Colonic mucosa (tissue), 4 donors: ENCODE measurements around the gene C1QTNF4. TPM values are rescaled to one million over a fixed set of nuclear protein-coding genes. Genes with fewer than 3 reads are reported as not detected.

Source experiments
- DNase-seq: peaks from one replicate; pipeline ENCODE4 v3.0.0-alpha.2; 2020
- H3K27ac ChIP-seq: fragments of 200-600 bp; one replicate; pipeline ENCODE4 v1.8.0; 2021
- H3K27me3 ChIP-seq: fragments of 200-600 bp; one replicate; pipeline ENCODE4 v1.8.0; 2021
- H3K36me3 ChIP-seq: fragments of 200-600 bp; one replicate; pipeline ENCODE4 v1.8.0; 2021
- H3K4me1 ChIP-seq: fragments of 200-600 bp; one replicate; pipeline ENCODE4 v1.8.0; 2021; ENCODE audit warnings: mild to moderate bottlenecking
- H3K4me3 ChIP-seq: fragments of 200-600 bp; one replicate; pipeline ENCODE4 v1.8.0; 2021
- H3K9ac ChIP-seq, 2 donors: one replicate each; pipeline ENCODE4 v1.7.0; 2013; ENCODE audit warnings: control low read depth in 2 of 2, low read depth in 2 of 2, low read length in 2 of 2
- H3K9me3 ChIP-seq: fragments of 200-600 bp; one replicate; pipeline ENCODE4 v1.8.0; 2021
- intact Hi-C: fragments of 100-400 bp; cut with DNase I; formaldehyde crosslinking; loops from one replicate; pipeline ENCODE4 v1.14.1; 2022
- total RNA-seq, 2 donors: library from RNA; stranded (reverse); fragmentation: NEBNext Ultra II Directional in 1 of 2; extraction: Animal tissue kit (Norgen Biotek cat#: 25700) in 1 of 2; gene quantifications; one replicate each; pipeline ENCODE4 v1.2.1, GENCODE V29; 2021
- TF ChIP-seq, protein P1 (sequence below): fragments of 200-600 bp; IDR thresholded peaks from one replicate; pipeline ENCODE4 v1.8.0; 2022; ENCODE audit warnings: antibody characterized with exemption, mild to moderate bottlenecking
- donor health status: healthy.
- donor health status: DM: no; HTN: no; CAD: no.
- donor health status: DM: no; HTN: no; CAD: no.

Gene C1QTNF4
- total RNA-seq, 2 donors from 2014 or later = 0.35 to 0.85 TPM

GRCh38 chr11:47578524-47579494, 15.4 kb downstream of the C1QTNF4 start, which contains the start of the genes KBTBD4 and NDUFS3:
Gene KBTBD4 (minus strand): TSS chr11:47578970. CDS start chr11:47578951, 19 bp downstream.
Gene NDUFS3 (plus strand): TSS chr11:47579074. CDS start chr11:47579092, 18 bp downstream.
- peaks cover 11% of the 10 kb centered on the region for H3K4me1 ChIP-seq
- DNase-seq = peak; percentile 94
- H3K4me3 ChIP-seq = peak within 1 kb of the TSS; percentile 93
- no peaks in the 10 kb centered on the region for H3K27me3 ChIP-seq
- peak within 1 kb of the TSS; percentile 77 for H3K27ac ChIP-seq
- TF ChIP-seq, protein P1, sequence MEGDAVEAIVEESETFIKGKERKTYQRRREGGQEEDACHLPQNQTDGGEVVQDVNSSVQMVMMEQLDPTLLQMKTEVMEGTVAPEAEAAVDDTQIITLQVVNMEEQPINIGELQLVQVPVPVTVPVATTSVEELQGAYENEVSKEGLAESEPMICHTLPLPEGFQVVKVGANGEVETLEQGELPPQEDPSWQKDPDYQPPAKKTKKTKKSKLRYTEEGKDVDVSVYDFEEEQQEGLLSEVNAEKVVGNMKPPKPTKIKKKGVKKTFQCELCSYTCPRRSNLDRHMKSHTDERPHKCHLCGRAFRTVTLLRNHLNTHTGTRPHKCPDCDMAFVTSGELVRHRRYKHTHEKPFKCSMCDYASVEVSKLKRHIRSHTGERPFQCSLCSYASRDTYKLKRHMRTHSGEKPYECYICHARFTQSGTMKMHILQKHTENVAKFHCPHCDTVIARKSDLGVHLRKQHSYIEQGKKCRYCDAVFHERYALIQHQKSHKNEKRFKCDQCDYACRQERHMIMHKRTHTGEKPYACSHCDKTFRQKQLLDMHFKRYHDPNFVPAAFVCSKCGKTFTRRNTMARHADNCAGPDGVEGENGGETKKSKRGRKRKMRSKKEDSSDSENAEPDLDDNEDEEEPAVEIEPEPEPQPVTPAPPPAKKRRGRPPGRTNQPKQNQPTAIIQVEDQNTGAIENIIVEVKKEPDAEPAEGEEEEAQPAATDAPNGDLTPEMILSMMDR = no peak
- H3K36me3 ChIP-seq = peaks cover 13% of the 10 kb centered on the region
- no peaks in the 10 kb centered on the region for H3K9me3 ChIP-seq
- intact Hi-C loops = no loop called here
- H3K9ac ChIP-seq = peak within 1 kb of the TSS; percentile 96 to 98

DNA sequence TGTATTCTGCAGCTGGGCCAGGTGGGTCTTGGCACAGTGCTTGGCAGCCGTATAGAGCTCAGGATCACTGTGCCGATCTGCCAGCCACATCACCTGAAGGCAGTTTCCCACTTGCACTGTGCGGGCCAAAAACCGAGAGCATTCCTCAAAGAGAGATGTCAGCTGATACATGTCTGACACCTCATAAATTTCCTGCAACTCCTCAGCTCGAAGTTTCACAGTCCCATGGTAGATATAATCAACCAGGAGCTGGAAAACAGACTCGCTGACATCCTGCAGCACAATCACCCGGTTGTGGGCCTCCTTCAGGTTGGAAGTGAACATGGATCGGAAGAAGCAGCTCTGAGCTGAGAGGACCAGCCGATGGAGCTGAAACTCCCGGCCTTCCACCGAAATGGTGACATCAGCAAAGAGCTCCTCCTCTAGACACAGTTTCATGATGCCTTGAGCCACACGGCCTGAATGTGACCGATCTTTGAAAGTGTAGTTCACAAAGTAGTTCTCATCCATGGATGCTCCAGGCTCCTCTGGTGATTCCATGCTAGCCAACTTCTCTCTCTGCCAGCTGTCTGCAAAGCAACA, 16.7 kb downstream of the C1QTNF4 start:
- no peak overlapping the region for H3K27ac ChIP-seq
- no peak overlapping the region for H3K4me3 ChIP-seq
- peaks cover 11% of the 10 kb centered on the region for H3K4me1 ChIP-seq
- TF ChIP-seq, protein P1 = no peak
- peak overlapping the region in 1 of 2 donors; percentile 98 for H3K9ac ChIP-seq
- no peak for DNase-seq
- intact Hi-C loops = no loop called here
- no peaks in the 10 kb centered on the region for H3K9me3 ChIP-seq
- peaks cover 20% of the 10 kb centered on the region for H3K36me3 ChIP-seq
- no peaks in the 10 kb centered on the region for H3K27me3 ChIP-seq

DNA sequence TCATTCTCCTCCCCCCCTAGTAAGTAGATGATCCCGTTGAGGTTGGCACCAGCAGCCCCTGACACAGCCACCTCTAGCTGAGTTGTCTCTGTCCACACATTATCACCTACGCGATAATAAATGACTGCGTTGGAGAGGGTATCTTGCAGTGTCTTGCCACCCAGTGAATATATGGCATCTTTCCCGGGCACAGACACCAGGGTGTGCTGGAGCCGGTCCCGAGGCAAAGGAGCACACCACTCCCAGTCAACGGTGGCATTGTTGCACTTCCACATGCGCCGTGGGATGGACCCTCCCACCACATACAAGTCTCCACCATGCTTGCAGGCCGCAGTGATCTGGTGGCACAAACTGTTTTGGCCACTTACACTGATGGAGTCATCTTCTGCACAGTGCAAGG, 20.9 kb downstream of the C1QTNF4 start:
- DNase-seq = no peak
- TF ChIP-seq, protein P1 = no peak
- intact Hi-C loops = no loop called here
- peaks cover 9% of the 10 kb centered on the region for H3K36me3 ChIP-seq
- peaks cover 10% of the 10 kb centered on the region for H3K4me1 ChIP-seq
- H3K9ac ChIP-seq = no peak overlapping the region
- H3K27ac ChIP-seq = no peak overlapping the region
- no peaks in the 10 kb centered on the region for H3K27me3 ChIP-seq
- no peaks in the 10 kb centered on the region for H3K9me3 ChIP-seq
- H3K4me3 ChIP-seq = no peak overlapping the region

GRCh38 chr11:47572715-47573255, 21.4 kb downstream of the C1QTNF4 start:
- H3K4me3 ChIP-seq = no peak overlapping the region
- intact Hi-C loops = no loop called here
- H3K9me3 ChIP-seq = no peaks in the 10 kb centered on the region
- H3K27me3 ChIP-seq = no peaks in the 10 kb centered on the region
- H3K36me3 ChIP-seq = peaks cover 9% of the 10 kb centered on the region
- TF ChIP-seq, protein P1 = no peak
- no peak for DNase-seq
- peaks cover 4% of the 10 kb centered on the region for H3K4me1 ChIP-seq
- H3K27ac ChIP-seq = no peak overlapping the region
- no peak overlapping the region for H3K9ac ChIP-seq

DNA sequence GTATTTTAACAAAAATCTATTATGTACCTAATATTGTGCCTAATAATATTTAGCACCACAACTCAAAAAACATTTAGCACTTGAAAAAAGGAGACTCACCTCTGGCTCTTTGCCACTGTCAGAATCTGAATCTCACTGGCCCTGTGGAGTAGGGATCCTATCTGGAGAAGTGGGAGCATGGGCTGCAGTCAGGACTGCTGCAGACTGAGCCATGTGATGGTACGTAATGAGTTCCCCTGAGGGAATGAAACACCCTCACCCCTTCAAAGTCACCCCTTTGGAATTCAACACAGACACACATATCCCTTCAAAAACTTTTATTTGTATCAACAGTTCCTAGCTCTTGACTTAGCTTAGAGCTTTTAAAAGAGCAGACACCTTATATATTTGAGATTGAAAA, 22.3 kb downstream of the C1QTNF4 start:
- Histone ChIP-seq H3K4me3 (no peak overlapping the region), H3K9ac (no peak overlapping the region), H3K36me3 (peaks cover 9% of the 10 kb centered on the region), H3K27ac (no peak overlapping the region), H3K27me3 (no peaks in the 10 kb centered on the region), H3K4me1 (no peaks in the 10 kb centered on the region), H3K9me3 (no peaks in the 10 kb centered on the region)
- intact Hi-C loops = no loop called here
- TF ChIP-seq, protein P1 = no peak
- DNase-seq = no peak
